Lower lobe of right lung (tissue), 2 donors: ENCODE results near the gene PEX5L. TPM values are rescaled to one million over a fixed set of nuclear protein-coding genes. Genes with fewer than 3 reads are reported as not detected.

Experiments
- ATAC-seq, 2 donors: fragments of 200-7000 bp; cut with Tn5 transposase; one replicate each; pipeline ENCODE4 v1.9.1; 2020 to 2022; ENCODE audit warnings: mild to moderate bottlenecking in 2 of 2, moderate library complexity in 2 of 2
- DNase-seq: peaks from one replicate; pipeline ENCODE4 v3.0.0-alpha.2; 2020
- H3K27ac ChIP-seq: fragments of 200-600 bp; one replicate; pipeline ENCODE4 v1.8.0; 2022
- H3K27me3 ChIP-seq: fragments of 200-600 bp; one replicate; pipeline ENCODE4 v1.8.0; 2022; ENCODE audit warnings: low read depth
- H3K36me3 ChIP-seq: fragments of 200-600 bp; one replicate; pipeline ENCODE4 v1.8.0; 2022; ENCODE audit warnings: mild to moderate bottlenecking
- H3K4me1 ChIP-seq: fragments of 200-600 bp; one replicate; pipeline ENCODE4 v1.8.0; 2022
- H3K4me3 ChIP-seq: fragments of 200-600 bp; one replicate; pipeline ENCODE4 v1.8.0; 2022; ENCODE audit warnings: mild to moderate bottlenecking
- H3K9me3 ChIP-seq: fragments of 200-600 bp; one replicate; pipeline ENCODE4 v1.8.0; 2022
- intact Hi-C: fragments of 100-400 bp; cut with DNase I; formaldehyde crosslinking; loops from one replicate; pipeline ENCODE4 v1.11.0; 2022
- total RNA-seq: library from RNA; stranded (reverse); fragmentation: NEBNext Ultra II Directional; extraction: Animal tissue kit (Norgen Biotek cat#: 25700); gene quantifications from one replicate; pipeline ENCODE4 v1.2.1, GENCODE V29; 2021
- TF ChIP-seq, protein P1 (sequence below): fragments of 200-600 bp; IDR thresholded peaks from one replicate; pipeline ENCODE4 v1.8.0; 2022; ENCODE audit warnings: antibody characterized with exemption, mild to moderate bottlenecking
- donor health status: DM: no; HTN: yes; CAD: no; lungs with severe emphysema.

Gene PEX5L
- total RNA-seq, 1 donor from 2014 or later: not detected

DNA sequence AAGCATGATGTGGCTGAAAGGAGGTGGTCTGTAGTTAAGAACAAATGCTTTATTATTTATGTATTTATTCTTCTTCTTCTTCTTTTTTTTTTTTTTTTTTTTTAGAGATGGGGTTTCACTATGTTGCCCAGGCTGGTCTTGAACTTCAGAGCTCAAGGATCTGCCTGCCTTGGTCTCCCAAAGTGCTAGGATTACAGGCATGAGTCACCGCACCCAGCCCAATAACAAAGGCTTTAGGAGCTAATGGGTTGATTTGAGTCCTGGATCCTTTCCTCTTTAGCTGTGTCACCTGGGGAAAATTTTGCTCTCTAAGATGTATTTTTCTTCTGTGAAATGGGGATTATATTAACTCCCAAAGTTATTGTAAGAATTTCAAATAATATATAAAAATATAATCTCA lies 168.8 kb downstream of the PEX5L start:
- H3K27me3 ChIP-seq: no peaks in the 10 kb centered on the region
- TF ChIP-seq, protein P1, sequence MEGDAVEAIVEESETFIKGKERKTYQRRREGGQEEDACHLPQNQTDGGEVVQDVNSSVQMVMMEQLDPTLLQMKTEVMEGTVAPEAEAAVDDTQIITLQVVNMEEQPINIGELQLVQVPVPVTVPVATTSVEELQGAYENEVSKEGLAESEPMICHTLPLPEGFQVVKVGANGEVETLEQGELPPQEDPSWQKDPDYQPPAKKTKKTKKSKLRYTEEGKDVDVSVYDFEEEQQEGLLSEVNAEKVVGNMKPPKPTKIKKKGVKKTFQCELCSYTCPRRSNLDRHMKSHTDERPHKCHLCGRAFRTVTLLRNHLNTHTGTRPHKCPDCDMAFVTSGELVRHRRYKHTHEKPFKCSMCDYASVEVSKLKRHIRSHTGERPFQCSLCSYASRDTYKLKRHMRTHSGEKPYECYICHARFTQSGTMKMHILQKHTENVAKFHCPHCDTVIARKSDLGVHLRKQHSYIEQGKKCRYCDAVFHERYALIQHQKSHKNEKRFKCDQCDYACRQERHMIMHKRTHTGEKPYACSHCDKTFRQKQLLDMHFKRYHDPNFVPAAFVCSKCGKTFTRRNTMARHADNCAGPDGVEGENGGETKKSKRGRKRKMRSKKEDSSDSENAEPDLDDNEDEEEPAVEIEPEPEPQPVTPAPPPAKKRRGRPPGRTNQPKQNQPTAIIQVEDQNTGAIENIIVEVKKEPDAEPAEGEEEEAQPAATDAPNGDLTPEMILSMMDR: no peak
- intact Hi-C loops: no loop called here
- no peak for DNase-seq
- H3K4me3 ChIP-seq: no peak overlapping the region
- no peaks in the 10 kb centered on the region for H3K9me3 ChIP-seq
- ATAC-seq: no peak
- no peaks in the 10 kb centered on the region for H3K36me3 ChIP-seq
- H3K27ac ChIP-seq: no peak overlapping the region
- no peaks in the 10 kb centered on the region for H3K4me1 ChIP-seq

DNA sequence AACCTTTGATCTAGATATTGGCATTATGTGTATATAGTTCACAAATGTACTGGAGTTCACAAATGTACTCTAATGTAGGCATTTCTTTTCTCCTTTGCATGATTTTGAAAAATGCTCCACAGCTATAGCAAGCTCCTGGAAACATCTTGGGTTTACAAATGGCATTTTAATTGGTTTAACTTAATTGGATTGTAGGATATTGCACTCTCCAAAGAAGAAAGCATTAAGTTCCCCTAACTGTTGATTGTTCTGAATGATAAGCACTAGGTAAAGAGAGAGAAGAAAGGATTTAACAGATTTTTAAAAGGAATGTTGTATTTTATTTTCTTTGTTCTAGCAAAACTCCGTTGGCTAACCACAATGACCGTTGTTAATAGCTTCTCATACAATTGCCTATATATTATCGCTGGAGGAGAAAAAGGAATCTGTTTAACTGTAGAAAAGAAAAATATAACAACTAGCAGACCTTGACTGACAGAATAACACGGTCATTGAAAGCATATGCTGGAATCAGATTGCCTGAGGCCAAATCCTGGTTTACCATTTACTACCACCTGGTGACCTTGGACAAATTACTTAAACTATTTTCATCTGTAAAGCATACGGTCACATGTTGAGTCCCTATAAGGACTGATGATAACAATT lies 170.8 kb downstream of the PEX5L start:
- intact Hi-C loops: no loop called here
- Histone ChIP-seq H3K27me3 (no peaks in the 10 kb centered on the region), H3K4me3 (no peak overlapping the region), H3K4me1 (no peaks in the 10 kb centered on the region), H3K36me3 (no peaks in the 10 kb centered on the region), H3K27ac (no peak overlapping the region), H3K9me3 (no peaks in the 10 kb centered on the region)
- ATAC-seq (no peak), DNase-seq (no peak)
- TF ChIP-seq, protein P1: no peak

DNA sequence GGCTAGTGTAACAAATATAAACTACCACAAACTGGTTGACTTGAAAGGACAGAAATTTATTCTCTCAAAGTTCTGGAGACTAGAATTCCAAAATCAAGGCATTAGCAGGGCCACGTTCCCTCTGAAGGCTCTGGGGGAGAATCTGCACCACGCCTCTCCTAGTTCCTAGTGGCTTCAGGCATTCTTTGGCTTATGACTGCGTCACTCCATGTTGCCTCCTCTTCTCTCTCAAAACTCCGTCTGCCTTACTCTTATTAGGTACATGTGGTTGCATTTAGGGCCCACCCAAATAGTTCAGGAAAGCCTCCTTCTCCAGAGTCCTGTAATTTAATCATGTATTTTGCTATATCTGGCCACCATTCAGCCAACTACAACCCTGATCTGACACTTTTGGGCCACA lies 174.8 kb downstream of the PEX5L start:
- Histone ChIP-seq H3K4me3 (no peak overlapping the region), H3K4me1 (no peaks in the 10 kb centered on the region), H3K27ac (no peak overlapping the region), H3K9me3 (no peaks in the 10 kb centered on the region), H3K27me3 (no peaks in the 10 kb centered on the region), H3K36me3 (no peaks in the 10 kb centered on the region)
- no peak for ATAC-seq
- DNase-seq: no peak
- TF ChIP-seq, protein P1: no peak
- intact Hi-C loops: no loop called here

DNA sequence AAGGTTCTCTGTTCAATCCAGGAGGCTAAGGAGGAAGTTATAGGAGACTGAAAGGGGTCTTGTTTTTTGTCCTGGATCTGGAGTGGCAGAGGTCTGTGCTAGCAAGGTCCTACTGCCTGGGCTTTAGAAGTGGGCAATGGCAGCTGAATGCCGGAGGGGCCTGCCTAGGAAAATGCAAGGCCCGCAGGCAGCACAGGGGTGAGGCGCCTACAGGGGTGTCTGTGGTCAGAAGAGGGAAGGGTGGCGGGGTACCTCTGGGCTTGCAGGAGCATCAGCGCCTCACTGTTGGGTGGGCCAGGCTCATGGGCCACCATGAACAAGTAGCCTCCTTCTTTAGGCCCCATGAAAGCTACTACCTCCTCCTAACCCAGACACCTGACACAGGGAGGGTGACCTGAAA lies 175.4 kb downstream of the PEX5L start:
- Histone ChIP-seq H3K9me3 (no peaks in the 10 kb centered on the region), H3K4me1 (no peaks in the 10 kb centered on the region), H3K4me3 (no peak overlapping the region), H3K36me3 (no peaks in the 10 kb centered on the region), H3K27ac (no peak overlapping the region), H3K27me3 (no peaks in the 10 kb centered on the region)
- ATAC-seq (no peak), DNase-seq (no peak)
- intact Hi-C loops: no loop called here
- TF ChIP-seq, protein P1: no peak

DNA sequence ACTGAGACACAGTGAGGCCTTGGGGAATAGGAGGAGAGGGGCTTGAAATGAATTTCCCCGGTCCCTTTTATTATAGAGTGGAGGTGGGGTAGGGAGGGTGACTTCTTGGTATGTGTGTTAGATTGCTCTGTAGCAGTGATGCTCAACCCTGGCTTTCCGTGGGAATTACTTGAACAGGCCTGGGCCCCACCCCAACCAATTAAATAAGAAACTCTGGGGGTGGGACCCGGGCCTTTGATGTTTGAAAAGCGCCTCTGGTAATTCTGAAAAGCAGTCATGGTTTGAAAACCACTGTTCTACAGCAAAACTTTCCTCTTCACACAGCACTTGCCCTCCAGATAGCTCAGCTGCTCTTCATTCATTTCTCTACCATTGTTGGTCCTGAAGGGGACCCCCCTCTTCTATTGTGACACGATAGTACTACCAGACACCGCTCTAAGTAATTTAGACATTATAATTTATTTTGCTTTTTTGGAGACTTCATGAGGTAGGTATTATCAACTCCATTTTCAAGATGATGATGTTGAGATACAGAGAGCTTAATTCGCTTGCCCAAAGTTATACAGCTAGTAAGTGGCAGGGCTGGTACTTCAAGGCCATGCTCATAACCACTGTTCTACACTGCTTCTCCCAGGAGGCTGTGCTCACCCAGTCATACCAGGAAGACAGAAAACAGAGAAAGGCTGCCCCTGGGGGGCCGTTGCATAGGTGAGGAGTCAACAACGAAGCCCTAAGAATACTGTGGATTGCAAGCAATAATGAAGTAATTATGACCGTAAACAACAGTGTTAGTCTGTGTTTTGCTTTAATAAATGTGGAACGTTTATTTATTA lies 176.2 kb downstream of the PEX5L start:
- intact Hi-C loops: no loop called here
- no peaks in the 10 kb centered on the region for H3K36me3 ChIP-seq

More for the DNA sequence above, 176.2 kb downstream of the PEX5L start:
- Histone ChIP-seq H3K4me3 (no peak overlapping the region), H3K9me3 (no peaks in the 10 kb centered on the region), H3K4me1 (no peaks in the 10 kb centered on the region), H3K27me3 (no peaks in the 10 kb centered on the region), H3K27ac (no peak overlapping the region)
- ATAC-seq (no peak), DNase-seq (no peak)
- TF ChIP-seq, protein P1: no peak
